T-helper 1 cell (primary cell): ENCODE measurements around the gene NACA2.
"Not testable (repeated sequence)": the region's sequence is repeated elsewhere in the genome, so short reads cannot be mapped to it uniquely, and the experiment has no call there.

Source experiments
- DNase-seq, 5 donors: peaks; one replicate each; pipeline ENCODE4 v3.0.0-alpha.2; 2012 to 2020

NACA2 gene

DNA sequence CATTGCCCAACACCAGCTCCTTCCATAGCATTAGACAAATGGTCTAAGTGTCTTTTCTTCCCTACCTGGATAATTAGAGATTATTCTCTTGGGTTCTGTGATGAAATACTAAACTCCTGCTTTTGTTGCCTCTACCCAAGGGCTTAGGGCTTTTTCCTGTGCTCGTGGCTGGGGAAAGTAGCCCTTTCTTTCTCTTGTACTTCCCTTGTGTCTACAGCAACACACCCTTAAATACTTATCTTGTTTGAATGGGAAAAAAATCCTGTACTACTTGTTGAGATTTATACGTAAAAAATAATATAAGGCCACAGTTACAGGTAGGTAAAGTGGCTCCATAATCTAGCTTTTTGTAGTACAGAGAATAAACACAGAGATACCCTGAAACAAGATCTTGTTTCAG lies 7.0 kb upstream of the NACA2 start:
- DNase-seq = no peak

DNA sequence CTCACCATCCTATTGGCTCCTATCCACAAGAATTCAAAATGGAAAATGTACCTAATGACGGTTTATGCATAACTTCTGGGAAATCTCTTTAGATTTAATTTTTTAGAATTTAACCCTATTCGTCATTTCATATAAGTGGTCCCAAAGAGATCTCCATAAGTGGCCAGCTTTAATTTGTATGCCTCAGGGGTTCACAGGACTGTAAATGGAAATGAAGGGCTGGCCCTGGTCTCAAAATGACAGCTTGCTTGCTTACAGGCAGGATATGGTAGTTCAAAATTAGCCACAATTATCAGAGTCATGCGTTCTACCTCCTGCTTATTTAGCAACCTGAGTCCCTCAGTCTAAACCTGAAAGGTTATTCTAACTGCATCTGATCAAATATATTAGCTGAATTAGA lies 6.6 kb upstream of the NACA2 start:
- no peak for DNase-seq

DNA sequence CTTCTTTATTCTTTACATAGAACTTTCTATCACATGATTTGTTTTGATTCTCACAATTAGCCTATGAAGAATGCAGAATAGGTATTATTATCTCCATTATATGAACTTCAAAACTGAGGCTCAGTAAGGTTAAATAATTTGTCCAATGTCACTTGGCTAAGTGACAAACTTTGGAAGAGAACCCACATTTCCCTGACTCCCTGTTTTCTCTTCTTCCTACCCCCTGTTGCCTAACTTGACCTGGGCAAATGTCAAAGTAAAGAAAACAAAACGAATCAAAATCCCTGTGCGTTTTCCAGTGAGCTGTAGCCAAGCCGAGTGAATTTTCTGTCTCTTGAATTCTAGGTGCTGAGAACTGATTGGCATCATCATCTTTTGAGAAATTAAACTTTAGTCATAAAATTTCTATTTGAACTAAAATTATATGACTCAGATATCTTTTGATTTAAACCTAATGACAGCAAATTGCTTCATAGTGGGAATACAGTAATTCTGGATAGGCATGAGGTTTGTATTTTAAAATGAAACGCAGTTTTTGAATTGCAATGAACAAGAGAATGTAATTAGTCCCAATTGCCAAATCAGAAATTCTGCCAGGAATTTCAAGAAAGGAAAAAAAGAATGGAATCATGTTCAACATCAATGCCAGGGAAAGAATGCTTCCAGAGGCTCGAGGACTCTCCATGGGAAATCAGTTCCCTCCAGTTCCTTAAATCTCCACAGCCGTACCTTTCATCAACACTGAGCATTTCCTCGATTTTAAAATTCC lies 4.6 kb upstream of the NACA2 start:
- DNase-seq = no peak

DNA sequence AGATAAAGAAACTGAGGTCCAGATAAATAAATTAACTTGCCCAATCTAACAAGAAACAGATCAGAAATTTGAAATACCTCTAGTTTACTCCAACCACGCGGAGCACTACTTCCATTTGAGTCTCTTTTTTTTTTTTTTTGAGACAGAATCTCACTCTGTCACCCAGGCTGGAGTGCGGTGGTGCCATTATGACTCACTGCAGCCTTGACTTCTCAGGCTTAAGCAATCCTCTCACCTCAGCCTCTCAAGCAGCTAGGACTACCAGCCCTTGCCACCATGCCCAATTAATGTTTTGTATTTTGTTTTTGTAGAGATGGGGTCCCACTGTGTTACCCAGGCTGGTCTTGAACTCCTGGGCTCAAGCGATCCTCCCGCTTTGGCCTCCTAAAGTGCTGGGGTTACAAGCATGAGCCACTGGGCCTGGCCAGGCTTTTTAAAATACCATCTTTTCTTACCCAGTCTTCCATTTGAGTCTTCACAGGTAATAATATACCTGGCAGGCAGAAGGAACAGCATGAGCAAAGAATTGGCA lies 3.3 kb upstream of the NACA2 start:
- DNase-seq = no peak

DNA sequence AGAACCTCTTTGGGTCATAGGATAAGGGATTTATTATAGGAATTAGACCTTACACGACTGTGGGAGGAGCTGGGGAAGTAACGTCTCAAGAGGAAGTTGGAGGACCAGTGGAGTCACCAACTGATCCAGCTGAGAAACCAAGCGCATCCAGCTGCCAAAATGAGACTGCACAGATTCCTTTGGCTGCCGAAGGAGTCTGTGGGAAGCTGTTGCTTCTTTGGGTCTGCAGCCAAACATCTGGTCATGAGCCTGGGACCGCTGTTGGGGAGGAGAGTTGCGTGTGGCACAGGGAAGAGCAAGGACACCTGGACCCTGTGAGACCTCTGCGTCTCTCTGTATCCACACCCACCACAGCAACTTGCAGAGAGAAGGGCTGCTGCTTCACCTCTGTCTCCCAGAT lies 2.4 kb upstream of the NACA2 start:
- no peak for DNase-seq

DNA sequence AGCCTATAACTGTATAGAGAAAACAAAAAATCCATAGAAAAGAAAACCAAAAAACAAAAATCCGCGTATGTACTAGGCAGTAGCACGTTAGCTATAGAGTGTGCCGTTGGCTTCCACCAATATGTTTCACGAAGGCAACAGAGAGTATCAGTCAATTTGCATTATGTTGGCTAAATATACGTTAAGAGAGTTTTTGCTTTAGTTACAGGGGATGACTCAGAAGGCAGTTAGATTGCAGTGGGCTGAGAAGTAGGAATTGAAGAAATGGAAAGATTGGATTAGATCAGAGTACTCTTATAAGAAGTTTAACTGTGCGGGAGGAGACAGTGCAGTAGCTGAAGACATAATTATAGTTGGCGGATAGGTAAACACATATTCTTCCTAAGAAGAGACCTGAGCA lies 911 bp upstream of the NACA2 start:
- DNase-seq = no peak

DNA sequence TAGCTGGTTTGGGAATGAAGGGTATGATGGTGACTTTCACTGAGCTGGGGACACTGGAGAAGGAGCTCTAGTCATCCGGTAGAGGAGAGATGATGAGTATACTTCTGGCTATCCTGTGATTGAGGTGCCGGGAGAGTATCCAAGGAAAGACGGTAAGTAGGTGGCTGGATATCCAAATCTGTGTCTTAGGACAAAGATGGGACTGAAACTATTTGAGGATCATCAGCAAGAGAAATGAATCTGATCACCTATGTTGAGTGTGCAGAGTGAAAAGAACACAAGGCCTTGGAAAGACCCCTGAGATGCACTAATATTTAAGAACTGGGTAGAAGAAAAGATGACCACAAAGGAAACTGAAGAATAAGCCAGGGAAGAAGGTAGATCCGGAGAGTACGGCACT lies 1.0 kb downstream of the NACA2 start:
- DNase-seq = no peak

DNA sequence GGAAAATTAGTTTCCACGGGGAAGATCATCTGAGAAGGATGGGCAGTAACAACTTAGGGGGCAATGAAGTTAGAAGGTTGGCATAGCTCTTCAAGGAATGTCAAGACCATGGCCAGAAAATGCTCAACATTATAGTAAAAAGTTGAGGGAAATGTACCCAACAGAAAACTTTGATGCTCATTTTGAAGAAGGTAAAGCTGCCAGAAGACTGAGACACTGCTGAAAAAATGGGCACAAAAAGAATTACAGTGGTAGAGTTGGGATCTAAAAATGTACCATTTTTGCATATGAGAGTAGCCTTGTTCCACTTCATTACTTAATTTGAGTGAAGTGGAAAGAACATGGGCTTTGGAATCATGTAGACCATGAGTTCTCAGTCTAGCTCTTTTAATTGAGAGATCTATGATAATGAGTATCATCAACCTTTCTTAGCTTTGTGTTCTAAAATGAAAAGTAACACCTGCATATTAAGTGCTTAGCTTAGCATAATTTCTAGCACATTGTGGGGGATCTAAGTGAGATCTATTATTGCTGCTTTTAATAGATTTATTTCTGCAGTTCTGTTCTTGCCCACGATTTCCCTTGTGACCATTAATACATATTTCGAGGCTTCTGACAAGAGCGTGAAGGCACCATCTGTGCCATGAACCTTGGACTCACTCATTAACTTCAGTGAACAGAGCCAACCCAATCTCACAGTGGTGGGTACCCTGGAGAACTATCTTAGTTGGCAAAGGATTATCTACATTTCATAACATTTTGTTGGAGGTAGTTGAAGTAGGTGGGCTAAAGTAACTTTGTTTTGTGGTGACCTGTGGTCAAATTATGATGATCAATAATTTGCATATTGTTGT lies 3.0 kb downstream of the NACA2 start:
- DNase-seq = no peak

DNA sequence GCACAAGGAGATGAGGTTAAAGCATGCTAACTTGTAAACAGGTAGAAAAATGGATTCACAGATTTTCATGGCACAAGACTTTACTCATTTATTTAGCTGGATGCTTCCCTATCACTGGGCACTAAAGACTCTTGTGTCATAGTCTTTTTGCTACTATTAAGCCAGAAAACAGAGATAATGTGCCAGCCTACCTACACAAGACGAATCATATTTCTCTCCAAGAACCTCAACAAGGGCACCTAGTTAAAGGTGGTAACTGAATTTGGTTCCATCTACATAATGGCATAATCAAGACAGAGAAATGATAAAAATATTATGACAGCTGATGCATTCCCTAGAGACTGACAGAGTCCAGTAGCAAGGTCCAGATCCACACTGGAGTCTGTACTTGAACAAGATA lies 3.8 kb downstream of the NACA2 start:
- no peak for DNase-seq

DNA sequence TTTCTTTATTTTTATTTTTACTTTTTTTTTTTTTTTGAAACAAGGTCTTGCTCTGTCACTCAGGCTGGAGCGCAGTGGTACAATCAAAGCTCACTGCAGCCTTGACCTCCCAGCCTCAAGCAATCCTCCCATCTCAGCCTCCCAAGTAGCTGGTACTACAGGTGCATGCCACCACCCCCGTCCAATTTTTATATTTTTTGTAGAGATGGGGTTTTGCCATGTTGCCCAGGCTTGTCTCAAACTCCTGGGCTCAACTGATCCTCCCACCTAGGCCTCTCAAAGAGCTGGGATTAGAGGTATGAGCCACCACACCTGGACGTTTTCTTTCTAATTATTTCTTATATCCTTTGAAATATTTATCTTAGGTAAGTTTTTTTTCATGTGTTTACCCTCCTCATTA lies 4.4 kb downstream of the NACA2 start:
- not testable (repeated sequence) for DNase-seq

DNA sequence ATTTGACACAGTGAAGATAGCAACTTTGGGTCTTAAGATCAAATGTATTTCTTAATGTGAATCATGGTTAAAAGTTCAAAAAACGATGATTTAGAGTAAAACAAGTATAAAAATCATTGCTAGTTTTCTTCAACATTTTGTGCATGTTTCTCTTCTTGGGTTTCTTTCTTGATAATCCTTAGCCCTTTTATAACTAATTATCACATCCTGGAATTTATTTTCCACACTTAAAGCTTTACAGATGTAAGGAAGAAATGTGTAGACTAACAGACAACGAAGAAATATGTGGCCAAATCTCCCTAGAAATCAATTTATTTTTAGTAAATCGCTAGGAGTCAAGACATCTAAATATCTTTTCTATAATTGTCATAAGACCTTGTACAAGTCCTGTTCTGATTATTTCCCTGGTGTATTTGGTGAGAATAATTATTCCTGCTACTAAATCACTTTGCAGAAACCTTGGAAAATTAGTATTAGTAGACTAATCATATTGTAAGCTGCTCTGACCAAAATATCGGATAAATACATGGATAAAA lies 4.9 kb downstream of the NACA2 start:
- no peak for DNase-seq

DNA sequence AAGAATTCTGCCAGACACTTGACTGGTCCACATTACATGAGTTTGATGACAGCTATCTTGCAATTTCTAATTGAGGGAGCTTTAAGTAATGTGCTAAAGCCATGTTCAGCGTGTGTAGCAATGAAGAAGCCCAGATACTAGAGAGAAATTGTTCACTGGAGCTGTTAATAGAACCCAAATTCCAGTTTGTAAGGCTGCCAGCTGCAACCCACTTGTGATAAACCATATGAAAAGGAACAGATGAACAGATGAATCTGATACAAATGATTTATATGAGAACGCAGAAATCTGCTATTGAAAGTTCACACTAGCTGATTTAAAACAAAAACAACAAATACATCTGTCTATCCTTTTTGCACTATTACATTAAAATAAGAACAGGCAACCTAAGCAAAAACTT lies 6.2 kb downstream of the NACA2 start:
- DNase-seq = no peak

DNA sequence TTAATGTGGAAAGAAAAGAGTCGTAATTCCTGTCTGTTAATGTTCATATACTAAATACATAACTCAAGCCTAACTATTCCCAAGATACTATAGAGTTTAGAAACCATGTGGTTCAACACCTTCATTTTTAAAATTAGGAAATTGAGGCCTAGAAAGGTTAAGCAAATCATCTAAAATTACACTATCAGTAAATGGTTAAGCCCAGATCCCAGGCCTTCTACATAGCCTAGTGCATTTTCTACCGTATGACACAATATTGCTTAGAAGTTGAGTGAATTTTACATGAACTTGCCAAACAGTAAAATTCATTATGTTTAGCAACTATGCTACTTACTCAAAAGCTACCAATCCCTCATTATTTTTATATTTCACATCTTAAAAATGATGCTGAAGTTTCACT lies 6.8 kb downstream of the NACA2 start:
- no peak for DNase-seq

DNA sequence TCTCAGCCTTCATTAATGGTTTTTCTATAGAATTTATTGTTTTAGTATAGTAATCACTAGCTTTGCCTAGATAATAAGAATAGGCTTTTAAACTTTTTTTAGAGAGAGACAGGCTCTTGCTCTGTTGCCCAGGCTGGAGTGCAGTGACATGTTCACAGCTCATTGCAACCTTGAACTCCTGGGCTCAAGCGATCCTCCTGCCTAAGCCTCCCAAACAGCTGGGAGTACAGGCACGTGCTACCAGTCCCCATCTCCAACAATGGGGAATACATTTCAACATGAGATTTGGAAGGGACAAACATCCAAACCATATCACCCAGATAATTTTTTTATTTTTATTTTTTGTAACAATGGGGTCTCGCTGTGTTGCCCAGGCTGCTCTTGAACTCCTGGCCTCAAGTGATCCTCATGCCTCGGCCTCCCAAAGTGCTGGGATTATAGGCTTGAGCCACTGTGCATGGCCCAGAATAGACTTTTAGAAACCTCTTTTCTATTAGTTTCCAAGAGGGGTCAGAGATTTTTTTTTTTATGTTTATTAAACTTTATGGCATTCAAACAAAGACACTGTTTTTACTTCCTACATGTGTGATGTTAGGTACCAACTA lies 7.3 kb downstream of the NACA2 start:
- DNase-seq = no peak

DNA sequence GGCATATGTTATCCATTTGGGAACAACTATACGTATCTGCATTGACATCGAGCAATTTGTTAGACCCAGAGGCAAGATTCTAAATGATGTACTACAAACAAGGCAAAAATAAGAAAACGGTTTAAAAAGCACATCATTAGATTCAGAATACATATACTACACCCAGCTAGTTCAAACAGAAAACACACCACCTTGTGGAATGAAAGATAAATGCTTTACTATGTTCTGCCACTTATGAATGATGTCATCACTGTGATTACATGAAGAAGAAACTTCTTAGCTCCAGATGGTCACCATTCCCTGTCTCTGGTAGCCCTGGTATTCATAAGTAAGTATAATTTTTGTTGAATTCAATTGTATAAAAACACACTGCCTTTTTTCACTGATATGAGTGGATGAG lies 7.8 kb downstream of the NACA2 start:
- no peak for DNase-seq

DNA sequence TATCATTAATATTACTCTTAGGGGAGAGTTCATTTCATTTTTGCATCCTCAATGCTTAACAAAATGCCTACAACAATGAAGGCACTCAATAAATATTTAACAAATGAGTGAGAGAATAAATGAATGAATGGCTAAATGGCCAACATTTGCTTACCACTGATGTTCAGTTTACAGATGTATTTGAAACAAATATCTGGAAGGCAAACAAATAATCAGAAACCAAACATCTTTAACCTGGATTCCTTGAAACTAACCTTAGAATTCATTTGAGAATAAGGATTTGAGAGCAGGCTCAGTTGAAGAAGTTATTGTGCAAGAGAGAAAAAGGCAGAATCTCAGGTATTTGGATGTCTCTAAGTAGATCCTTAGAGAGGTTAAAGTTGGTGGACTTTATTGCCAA lies 8.4 kb downstream of the NACA2 start:
- no peak for DNase-seq

DNA sequence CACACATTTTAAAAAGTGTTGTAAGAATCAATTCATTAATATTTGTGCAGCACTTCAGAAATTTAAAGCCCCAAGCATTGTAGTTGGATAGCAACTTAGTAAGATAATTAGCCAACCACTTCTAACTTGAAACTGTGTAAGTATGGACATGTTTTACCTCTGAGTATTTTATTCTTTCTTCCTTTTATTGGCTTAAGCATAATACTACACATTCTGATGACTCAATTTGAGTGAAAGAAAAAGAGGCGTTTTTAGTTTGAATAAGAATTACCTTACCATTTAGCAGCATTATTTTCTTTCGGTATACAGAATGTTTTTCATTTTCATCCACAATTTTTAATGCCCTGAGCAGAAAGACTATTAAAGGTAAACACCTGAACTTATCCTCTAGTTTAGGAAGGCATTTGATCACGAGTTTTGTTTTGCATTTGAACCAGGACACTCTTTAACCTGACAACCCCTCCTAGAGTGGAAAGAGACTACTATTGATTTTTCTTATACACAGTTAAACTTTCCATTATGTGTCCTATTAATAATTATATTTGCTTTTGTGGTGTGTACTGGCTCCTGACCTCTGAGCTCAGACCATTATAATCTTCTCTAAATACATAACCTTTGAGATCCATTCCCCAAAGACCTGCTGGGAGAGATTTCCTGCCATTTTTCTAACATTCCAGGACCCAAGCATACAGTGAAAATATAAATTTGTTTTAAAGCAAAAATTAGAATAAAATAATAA lies 9.2 kb downstream of the NACA2 start:
- DNase-seq = no peak

DNA sequence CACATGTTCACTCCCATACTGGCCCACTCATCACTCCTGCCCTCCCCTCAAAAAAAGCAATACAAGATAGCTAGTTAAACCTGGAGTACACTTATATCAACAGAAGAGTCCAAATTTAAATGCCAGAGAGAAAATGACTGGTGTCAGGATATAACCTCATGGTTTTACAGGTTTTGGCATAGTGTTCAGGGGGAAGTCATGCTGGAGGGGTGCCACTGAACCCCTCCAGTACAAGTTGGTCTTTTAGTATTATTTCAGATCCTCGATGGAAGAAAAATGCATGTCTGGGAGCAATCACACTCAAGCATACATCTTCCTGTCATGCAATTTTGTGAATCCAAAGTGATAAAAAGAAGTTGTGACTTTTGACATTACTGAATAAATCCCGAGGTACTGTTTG lies 10.5 kb downstream of the NACA2 start:
- DNase-seq = no peak

DNA sequence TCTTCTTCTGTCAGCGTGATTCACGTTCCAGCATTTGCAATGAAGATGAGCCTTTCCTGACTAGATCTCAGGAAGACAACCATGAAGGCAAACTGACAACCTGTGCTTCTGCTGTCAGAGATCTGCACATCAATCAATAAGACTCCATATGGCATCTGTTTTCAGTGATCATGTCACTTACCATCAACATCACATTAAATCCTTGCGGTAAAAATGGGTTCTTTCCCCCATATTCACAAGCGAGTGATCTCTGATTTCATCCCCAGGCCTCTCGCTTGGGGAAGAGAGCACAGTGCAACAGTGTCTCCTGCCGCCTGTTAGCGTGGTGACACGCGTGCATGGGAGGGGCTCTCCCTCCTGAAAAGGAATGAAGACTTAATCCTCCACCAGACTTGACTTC lies 11.1 kb downstream of the NACA2 start:
- DNase-seq = no peak

DNA sequence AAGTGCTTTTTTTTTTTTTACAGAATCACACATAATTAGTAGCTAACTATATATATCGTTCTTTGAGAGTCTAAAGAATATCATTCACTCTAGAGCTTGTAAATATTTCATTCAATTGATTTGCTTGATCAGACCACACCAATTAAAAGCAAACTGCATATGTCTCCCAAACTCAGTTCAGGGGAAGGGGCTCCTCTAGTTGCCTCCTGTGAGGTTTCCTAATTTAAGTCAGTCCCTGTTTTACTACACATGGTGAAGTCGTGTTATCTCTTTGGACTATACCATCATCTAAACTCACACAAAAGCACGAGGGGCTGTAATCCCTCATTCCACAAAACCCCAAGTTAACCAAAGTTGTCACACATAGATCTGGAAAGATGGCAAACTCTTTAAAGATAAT lies 11.7 kb downstream of the NACA2 start:
- no peak for DNase-seq

DNA sequence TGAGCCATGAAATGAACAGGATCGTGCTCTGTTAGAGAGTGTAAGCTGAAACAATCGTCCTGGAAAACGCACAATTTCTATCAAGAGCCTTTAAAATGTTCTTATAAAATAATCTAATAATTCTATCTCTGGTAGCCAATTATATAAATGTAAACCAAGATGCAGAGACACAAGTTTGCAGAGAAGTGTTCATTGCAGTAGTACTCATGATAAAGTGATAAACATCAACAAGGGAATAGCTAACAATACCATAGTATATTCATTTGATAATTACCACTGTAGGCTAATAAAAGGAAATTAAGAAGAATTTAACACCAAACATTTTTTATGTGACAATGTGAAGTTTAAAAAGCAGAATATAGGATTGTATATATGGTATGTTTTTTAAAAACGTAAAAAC lies 12.4 kb downstream of the NACA2 start:
- DNase-seq = no peak

DNA sequence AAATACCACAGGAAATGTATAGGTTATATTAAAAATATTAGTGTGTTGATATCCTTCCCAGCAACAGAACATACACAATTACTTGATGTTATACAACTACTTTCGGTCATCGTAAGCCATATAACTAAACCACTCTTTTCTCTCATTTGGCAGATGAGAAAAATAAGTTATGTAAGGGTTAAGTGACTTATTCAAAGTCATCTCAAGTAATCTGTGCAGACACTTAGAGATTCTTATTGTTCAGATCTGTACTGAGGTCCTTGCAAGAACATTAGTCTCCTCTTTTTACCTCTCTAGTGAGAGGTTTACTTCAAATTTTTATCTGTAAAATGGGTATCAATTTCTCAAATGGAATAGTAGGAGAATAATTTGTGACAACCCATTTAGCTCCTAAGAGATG lies 15.0 kb downstream of the NACA2 start:
- no peak for DNase-seq
